Activated naive CD8-positive, alpha-beta T cell treated with anti-CD3 and anti-CD28 coated beads, Interleukin-2, amount 10 ng/mL, durations not matched to agents 7 days and 5 days (primary cell): ENCODE results near the gene ZNHIT6. TPM values are rescaled to one million over a fixed set of nuclear protein-coding genes. Genes with fewer than 3 reads are reported as not detected.

Experiments
- ATAC-seq: fragments of 150-1000 bp; cut with Tn5 transposase; one replicate; pipeline ENCODE4 v1.10.0; 2021; ENCODE audit warnings: low read depth, moderate library complexity
- POLR2A ChIA-PET: fragments of 350-600 bp; sonication (Branson Sonifier 250); formaldehyde crosslinking; loops from one replicate; lab custom pipeline; 2021; ENCODE audit warnings: antibody characterized with exemption; lab: Charles Lee
- DNase-seq: peaks from one replicate; pipeline ENCODE4 v3.0.0; 2021
- H3K27ac Mint-ChIP-seq: one replicate; pipeline ENCODE4 v1.8.0; 2022; ENCODE audit warnings: mild to moderate bottlenecking, mixed read lengths
- H3K27me3 Mint-ChIP-seq: one replicate; pipeline ENCODE4 v1.8.0; 2022; ENCODE audit warnings: mild to moderate bottlenecking, moderate library complexity, mixed read lengths
- H3K36me3 Mint-ChIP-seq: one replicate; pipeline ENCODE4 v1.8.0; 2021; ENCODE audit warnings: mild to moderate bottlenecking, mixed read lengths
- H3K4me1 Mint-ChIP-seq: one replicate; pipeline ENCODE4 v1.8.0; 2021; ENCODE audit warnings: mixed read lengths
- H3K4me3 Mint-ChIP-seq: one replicate; pipeline ENCODE4 v1.8.0; 2022; ENCODE audit warnings: mild to moderate bottlenecking, moderate library complexity, mixed read lengths
- H3K9me3 Mint-ChIP-seq: one replicate; pipeline ENCODE4 v1.8.0; 2021; ENCODE audit warnings: mixed read lengths
- total RNA-seq, 2 experiments: library from RNA; stranded (reverse); gene quantifications; one replicate each; pipeline ENCODE4 v1.2.3, GENCODE V29; 2021

ZNHIT6 gene
- total RNA-seq, 2 experiments from 2014 or later: 16.9 to 18.4 TPM

- H3K4me3 Mint-ChIP-seq: no peak overlapping the region
- H3K27ac Mint-ChIP-seq: no peak overlapping the region
- no peak for ATAC-seq
These were observed 100.9 kb downstream of the ZNHIT6 start for GRCh38 chr1:85607126-85607920.

GRCh38 chr1:85606414-85606800, 101.8 kb downstream of the ZNHIT6 start:
- H3K36me3 Mint-ChIP-seq: no peaks in the 10 kb centered on the region
- ATAC-seq (no peak), DNase-seq (no peak)
- H3K4me1 Mint-ChIP-seq: no peaks in the 10 kb centered on the region
- POLR2A ChIA-PET: no interaction called here
- H3K9me3 Mint-ChIP-seq: no peaks in the 10 kb centered on the region
- H3K27me3 Mint-ChIP-seq: no peaks in the 10 kb centered on the region
- H3K4me3 Mint-ChIP-seq: no peak overlapping the region
- no peak overlapping the region for H3K27ac Mint-ChIP-seq

More at GRCh38 chr1:85607126-85607920, 100.9 kb downstream of the ZNHIT6 start:
- POLR2A ChIA-PET: no interaction called here
- Mint-ChIP-seq H3K4me1 (no peaks in the 10 kb centered on the region), H3K36me3 (no peaks in the 10 kb centered on the region), H3K9me3 (no peaks in the 10 kb centered on the region), H3K27me3 (no peaks in the 10 kb centered on the region)
- DNase-seq: no peak

- H3K27ac Mint-ChIP-seq: no peak overlapping the region
- H3K9me3 Mint-ChIP-seq: no peaks in the 10 kb centered on the region
- H3K4me3 Mint-ChIP-seq: no peak overlapping the region
- POLR2A ChIA-PET: no interaction called here
- H3K36me3 Mint-ChIP-seq: no peaks in the 10 kb centered on the region
- DNase-seq (no peak), ATAC-seq (no peak)
- H3K4me1 Mint-ChIP-seq: no peaks in the 10 kb centered on the region
- H3K27me3 Mint-ChIP-seq: no peaks in the 10 kb centered on the region
These were observed 102.5 kb downstream of the ZNHIT6 start for GRCh38 chr1:85605484-85606413.

- no peaks in the 10 kb centered on the region for H3K4me1 Mint-ChIP-seq
- H3K27me3 Mint-ChIP-seq: no peaks in the 10 kb centered on the region
- DNase-seq: no peak
- ATAC-seq: no peak
- H3K4me3 Mint-ChIP-seq: no peak overlapping the region
- H3K27ac Mint-ChIP-seq: no peak overlapping the region
- POLR2A ChIA-PET: no interaction called here
- H3K9me3 Mint-ChIP-seq: peaks cover 3% of the 10 kb centered on the region
- H3K36me3 Mint-ChIP-seq: peaks cover 3% of the 10 kb centered on the region
These were observed 103.8 kb downstream of the ZNHIT6 start for GRCh38 chr1:85604298-85604997.

GRCh38 chr1:85603086-85603880, 105.0 kb downstream of the ZNHIT6 start:
- Mint-ChIP-seq H3K9me3 (peaks cover 3% of the 10 kb centered on the region), H3K4me1 (no peaks in the 10 kb centered on the region), H3K36me3 (peaks cover 3% of the 10 kb centered on the region), H3K4me3 (no peak overlapping the region), H3K27ac (no peak overlapping the region), H3K27me3 (no peaks in the 10 kb centered on the region)
- no peak for DNase-seq
- POLR2A ChIA-PET: no interaction called here
- no peak for ATAC-seq

GRCh38 chr1:85602571-85602970, 105.7 kb downstream of the ZNHIT6 start:
- no peak for ATAC-seq
- DNase-seq: no peak
- H3K9me3 Mint-ChIP-seq: peaks cover 3% of the 10 kb centered on the region
- peaks cover 3% of the 10 kb centered on the region for H3K36me3 Mint-ChIP-seq
- H3K4me3 Mint-ChIP-seq: no peak overlapping the region
- no peaks in the 10 kb centered on the region for H3K4me1 Mint-ChIP-seq
- POLR2A ChIA-PET: no interaction called here
- H3K27me3 Mint-ChIP-seq: no peaks in the 10 kb centered on the region
- no peak overlapping the region for H3K27ac Mint-ChIP-seq

- POLR2A ChIA-PET: no interaction called here
- H3K9me3 Mint-ChIP-seq: peaks cover 3% of the 10 kb centered on the region
- no peak for ATAC-seq
These were observed 106.3 kb downstream of the ZNHIT6 start for GRCh38 chr1:85601901-85602300.

GRCh38 chr1:85599681-85600080, 108.6 kb downstream of the ZNHIT6 start:
- Mint-ChIP-seq H3K4me1 (no peaks in the 10 kb centered on the region), H3K9me3 (peaks cover 3% of the 10 kb centered on the region), H3K27me3 (no peaks in the 10 kb centered on the region), H3K36me3 (peaks cover 3% of the 10 kb centered on the region), H3K4me3 (no peak overlapping the region), H3K27ac (no peak overlapping the region)
- DNase-seq (no peak), ATAC-seq (no peak)
- POLR2A ChIA-PET: no interaction called here

More at GRCh38 chr1:85601901-85602300, 106.3 kb downstream of the ZNHIT6 start:
- peaks cover 3% of the 10 kb centered on the region for H3K36me3 Mint-ChIP-seq
- no peak overlapping the region for H3K27ac Mint-ChIP-seq
- no peaks in the 10 kb centered on the region for H3K27me3 Mint-ChIP-seq
- DNase-seq: no peak
- no peak overlapping the region for H3K4me3 Mint-ChIP-seq
- H3K4me1 Mint-ChIP-seq: no peaks in the 10 kb centered on the region

Other genes with a start within 250 kb of the ZNHIT6 start
- not detected for gene DDAH1, start 243.3 kb downstream of the ZNHIT6 start, total RNA-seq
- not detected for gene CCN1, start 127.7 kb downstream of the ZNHIT6 start, total RNA-seq